Lower lobe of right lung (tissue), 2 donors: ENCODE results near the gene KIF26B. TPM values are rescaled to one million over a fixed set of nuclear protein-coding genes. Genes with fewer than 3 reads are reported as not detected.

Experiments used
- ATAC-seq, 2 donors: fragments of 200-7000 bp; cut with Tn5 transposase; one replicate each; pipeline ENCODE4 v1.9.1; 2020 to 2022; ENCODE audit warnings: mild to moderate bottlenecking in 2 of 2, moderate library complexity in 2 of 2
- DNase-seq: peaks from one replicate; pipeline ENCODE4 v3.0.0-alpha.2; 2020
- H3K27ac ChIP-seq: fragments of 200-600 bp; one replicate; pipeline ENCODE4 v1.8.0; 2022
- H3K27me3 ChIP-seq: fragments of 200-600 bp; one replicate; pipeline ENCODE4 v1.8.0; 2022; ENCODE audit warnings: low read depth
- H3K36me3 ChIP-seq: fragments of 200-600 bp; one replicate; pipeline ENCODE4 v1.8.0; 2022; ENCODE audit warnings: mild to moderate bottlenecking
- H3K4me1 ChIP-seq: fragments of 200-600 bp; one replicate; pipeline ENCODE4 v1.8.0; 2022
- H3K4me3 ChIP-seq: fragments of 200-600 bp; one replicate; pipeline ENCODE4 v1.8.0; 2022; ENCODE audit warnings: mild to moderate bottlenecking
- H3K9me3 ChIP-seq: fragments of 200-600 bp; one replicate; pipeline ENCODE4 v1.8.0; 2022
- intact Hi-C: fragments of 100-400 bp; cut with DNase I; formaldehyde crosslinking; loops from one replicate; pipeline ENCODE4 v1.11.0; 2022
- total RNA-seq: library from RNA; stranded (reverse); fragmentation: NEBNext Ultra II Directional; extraction: Animal tissue kit (Norgen Biotek cat#: 25700); gene quantifications from one replicate; pipeline ENCODE4 v1.2.1, GENCODE V29; 2021
- TF ChIP-seq, protein P1 (sequence below): fragments of 200-600 bp; IDR thresholded peaks from one replicate; pipeline ENCODE4 v1.8.0; 2022; ENCODE audit warnings: antibody characterized with exemption, mild to moderate bottlenecking
- donor health status: DM: no; HTN: yes; CAD: no; lungs with severe emphysema.

KIF26B gene
- total RNA-seq, 1 donor from 2014 or later = 1.2 TPM

DNA sequence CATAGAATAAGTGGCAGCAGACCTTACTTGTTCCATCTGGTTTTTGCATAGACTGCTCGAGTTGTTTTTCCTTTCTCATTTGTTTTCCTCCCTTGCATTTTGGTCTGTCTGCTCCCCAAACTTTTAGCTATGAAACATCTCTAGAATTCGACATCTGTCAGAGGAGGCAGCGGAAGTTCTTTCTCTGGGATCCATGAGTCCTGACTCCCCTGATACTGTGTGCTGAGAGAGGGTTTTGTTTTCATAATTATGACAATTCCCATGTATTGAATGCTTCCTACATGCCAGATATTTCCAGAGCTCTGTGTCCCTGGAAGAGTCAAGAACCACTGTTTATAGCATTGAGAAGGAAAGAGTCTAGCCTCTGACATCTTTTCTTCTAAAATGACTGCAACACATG is 172.6 kb downstream of the KIF26B start:
- Histone ChIP-seq H3K27ac (no peak overlapping the region), H3K27me3 (no peaks in the 10 kb centered on the region), H3K4me1 (no peaks in the 10 kb centered on the region), H3K9me3 (no peaks in the 10 kb centered on the region), H3K36me3 (no peaks in the 10 kb centered on the region), H3K4me3 (no peak overlapping the region)
- ATAC-seq (no peak), DNase-seq (no peak)
- intact Hi-C loops = no loop called here
- TF ChIP-seq, protein P1, sequence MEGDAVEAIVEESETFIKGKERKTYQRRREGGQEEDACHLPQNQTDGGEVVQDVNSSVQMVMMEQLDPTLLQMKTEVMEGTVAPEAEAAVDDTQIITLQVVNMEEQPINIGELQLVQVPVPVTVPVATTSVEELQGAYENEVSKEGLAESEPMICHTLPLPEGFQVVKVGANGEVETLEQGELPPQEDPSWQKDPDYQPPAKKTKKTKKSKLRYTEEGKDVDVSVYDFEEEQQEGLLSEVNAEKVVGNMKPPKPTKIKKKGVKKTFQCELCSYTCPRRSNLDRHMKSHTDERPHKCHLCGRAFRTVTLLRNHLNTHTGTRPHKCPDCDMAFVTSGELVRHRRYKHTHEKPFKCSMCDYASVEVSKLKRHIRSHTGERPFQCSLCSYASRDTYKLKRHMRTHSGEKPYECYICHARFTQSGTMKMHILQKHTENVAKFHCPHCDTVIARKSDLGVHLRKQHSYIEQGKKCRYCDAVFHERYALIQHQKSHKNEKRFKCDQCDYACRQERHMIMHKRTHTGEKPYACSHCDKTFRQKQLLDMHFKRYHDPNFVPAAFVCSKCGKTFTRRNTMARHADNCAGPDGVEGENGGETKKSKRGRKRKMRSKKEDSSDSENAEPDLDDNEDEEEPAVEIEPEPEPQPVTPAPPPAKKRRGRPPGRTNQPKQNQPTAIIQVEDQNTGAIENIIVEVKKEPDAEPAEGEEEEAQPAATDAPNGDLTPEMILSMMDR = no peak

DNA sequence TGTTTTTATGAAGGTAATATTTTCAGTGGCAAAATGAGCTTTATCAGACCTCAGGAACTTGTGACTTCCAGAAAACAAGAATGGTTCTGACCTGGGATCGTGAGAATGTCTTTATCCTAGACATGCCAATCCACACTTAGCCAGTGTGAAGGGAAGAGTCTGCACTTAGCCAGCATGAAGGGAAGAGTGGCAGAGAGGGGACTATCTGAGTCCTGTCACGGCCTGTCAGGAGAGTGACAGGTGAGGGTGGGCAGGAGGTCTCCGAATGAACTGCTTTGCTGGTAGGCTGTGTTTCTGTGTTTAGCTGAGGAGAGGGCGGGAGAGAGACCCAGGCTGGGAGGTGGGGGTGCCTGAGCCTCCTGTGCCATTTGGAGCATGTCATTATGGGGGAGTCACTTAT is 173.1 kb downstream of the KIF26B start:
- no peaks in the 10 kb centered on the region for H3K4me1 ChIP-seq
- no peak overlapping the region for H3K4me3 ChIP-seq
- no peak for DNase-seq
- TF ChIP-seq, protein P1 = no peak
- H3K27ac ChIP-seq = no peak overlapping the region
- intact Hi-C loops = no loop called here
- H3K9me3 ChIP-seq = no peaks in the 10 kb centered on the region
- H3K36me3 ChIP-seq = no peaks in the 10 kb centered on the region
- H3K27me3 ChIP-seq = no peaks in the 10 kb centered on the region
- ATAC-seq = no peak

DNA sequence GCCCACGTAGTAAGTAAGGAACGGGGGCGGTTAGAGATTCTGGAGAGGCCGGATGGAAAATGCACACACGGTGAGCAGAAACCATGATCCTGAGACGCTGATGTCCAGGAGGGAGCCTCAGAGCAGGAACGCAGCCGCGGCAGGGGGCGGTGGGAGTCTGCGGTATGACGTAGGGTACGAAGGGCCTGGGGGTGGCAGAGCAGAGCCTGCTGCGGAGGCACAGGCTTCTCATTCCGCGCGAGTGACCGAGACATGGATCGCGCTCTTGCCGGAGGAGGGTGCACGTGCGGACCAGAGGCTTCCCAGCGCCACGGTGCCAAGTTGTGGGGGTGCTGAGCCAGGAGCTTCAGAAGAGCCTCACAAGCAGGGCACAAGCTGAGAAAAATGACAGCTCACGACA is 176.2 kb downstream of the KIF26B start:
- ATAC-seq (no peak), DNase-seq (no peak)
- H3K27me3 ChIP-seq = no peaks in the 10 kb centered on the region
- intact Hi-C loops = no loop called here
- no peaks in the 10 kb centered on the region for H3K4me1 ChIP-seq
- H3K36me3 ChIP-seq = no peaks in the 10 kb centered on the region
- H3K9me3 ChIP-seq = no peaks in the 10 kb centered on the region
- H3K27ac ChIP-seq = no peak overlapping the region
- no peak overlapping the region for H3K4me3 ChIP-seq
- TF ChIP-seq, protein P1 = no peak

DNA sequence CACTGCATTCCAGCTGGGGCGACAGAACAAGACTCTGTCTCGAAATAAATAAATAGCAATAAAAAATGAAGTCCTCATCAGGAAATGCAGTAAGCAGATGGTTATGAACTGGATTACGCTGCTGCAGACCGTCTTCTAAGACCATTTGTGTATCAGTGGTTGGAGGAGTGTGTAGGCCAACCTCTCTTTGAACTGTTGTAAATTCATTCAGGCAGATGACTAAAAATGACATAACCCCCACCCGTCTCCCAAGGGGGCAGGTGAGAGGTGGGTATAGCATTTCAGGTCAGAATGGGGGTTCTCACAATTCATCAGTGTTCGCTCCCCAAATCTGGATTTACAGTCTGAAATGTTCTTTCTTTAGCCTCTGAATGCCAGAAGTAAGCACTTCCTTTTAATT is 177.3 kb downstream of the KIF26B start:
- DNase-seq (no peak), ATAC-seq (no peak)
- no peaks in the 10 kb centered on the region for H3K36me3 ChIP-seq
- H3K27ac ChIP-seq = no peak overlapping the region
- H3K9me3 ChIP-seq = no peaks in the 10 kb centered on the region
- TF ChIP-seq, protein P1 = no peak
- no peaks in the 10 kb centered on the region for H3K4me1 ChIP-seq
- no peaks in the 10 kb centered on the region for H3K27me3 ChIP-seq
- no peak overlapping the region for H3K4me3 ChIP-seq
- intact Hi-C loops = no loop called here

DNA sequence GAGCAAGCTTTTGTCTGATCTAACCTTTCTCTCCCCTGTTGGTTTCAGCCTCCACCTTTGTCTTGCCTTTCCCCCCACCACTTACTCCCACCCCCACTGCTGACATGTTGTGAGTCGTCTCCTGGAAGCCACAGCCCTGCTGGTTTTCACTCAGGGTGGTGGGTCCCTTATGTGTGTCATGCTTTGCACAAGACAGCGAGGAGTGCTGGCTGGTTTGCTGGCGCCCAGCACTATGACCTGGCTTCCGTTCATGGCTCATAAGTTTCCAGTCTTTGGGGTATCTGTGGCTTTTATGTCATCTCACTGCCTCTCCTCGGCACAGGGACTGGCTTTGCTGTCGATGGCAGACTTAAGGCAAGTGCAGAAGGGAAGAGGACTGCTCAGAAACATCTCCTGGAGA is 177.7 kb downstream of the KIF26B start:
- Histone ChIP-seq H3K9me3 (no peaks in the 10 kb centered on the region), H3K27me3 (no peaks in the 10 kb centered on the region), H3K4me3 (no peak overlapping the region), H3K36me3 (no peaks in the 10 kb centered on the region), H3K27ac (no peak overlapping the region), H3K4me1 (no peaks in the 10 kb centered on the region)
- DNase-seq = no peak
- intact Hi-C loops = no loop called here
- TF ChIP-seq, protein P1 = no peak
- ATAC-seq = no peak

DNA sequence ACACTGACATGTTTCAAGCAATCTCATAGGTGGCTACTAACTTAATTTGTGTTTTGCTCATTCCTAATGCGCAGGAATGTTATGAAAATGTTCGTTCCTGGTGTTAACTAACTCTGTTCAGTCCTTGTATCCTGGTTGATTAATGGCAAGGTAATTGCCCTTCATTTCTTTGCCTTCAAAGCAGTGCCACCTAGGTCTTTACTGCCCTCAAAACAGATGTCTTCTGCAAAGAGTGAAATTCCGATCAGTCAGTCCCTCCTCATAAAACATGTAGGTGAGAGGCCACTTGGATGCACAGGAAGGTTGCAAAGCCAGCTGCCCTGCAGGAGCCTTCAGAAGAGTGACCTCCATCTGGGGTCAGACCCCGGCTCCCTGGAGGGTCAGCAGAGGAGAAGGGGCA is 179.4 kb downstream of the KIF26B start:
- Histone ChIP-seq H3K36me3 (no peaks in the 10 kb centered on the region), H3K4me1 (no peaks in the 10 kb centered on the region), H3K27me3 (no peaks in the 10 kb centered on the region), H3K9me3 (no peaks in the 10 kb centered on the region), H3K4me3 (no peak overlapping the region), H3K27ac (no peak overlapping the region)
- no peak for DNase-seq
- TF ChIP-seq, protein P1 = no peak
- intact Hi-C loops = no loop called here
- ATAC-seq = no peak
